Endodermal cell (in vitro differentiated cells): ENCODE measurements around the gene DACH1. TPM values are rescaled to one million over a fixed set of nuclear protein-coding genes. Genes with fewer than 3 reads are reported as not detected.

ENCODE experiments used
- DNase-seq: peaks from one replicate; pipeline ENCODE4 v3.0.0-alpha.2; 2017
- H3K27ac ChIP-seq: 2 replicates; pipeline ENCODE4 v1.5.1; 2013; ENCODE audit warnings: mild to moderate bottlenecking, low read depth, low read length, moderate library complexity
- H3K27me3 ChIP-seq: 2 replicates; pipeline ENCODE4 v1.6.1; 2013; ENCODE audit warnings: mild to moderate bottlenecking, low read length, moderate library complexity; ENCODE audit not compliant: insufficient read depth, control insufficient read depth, poor library complexity, severe bottlenecking
- H3K36me3 ChIP-seq: 2 replicates; pipeline ENCODE4 v1.7.0; 2013; ENCODE audit warnings: mild to moderate bottlenecking, low read length, moderate library complexity; ENCODE audit not compliant: control insufficient read depth, insufficient read depth
- H3K4me1 ChIP-seq: one replicate; pipeline ENCODE4 v1.7.0; 2013; ENCODE audit warnings: low read length; ENCODE audit not compliant: control insufficient read depth, insufficient read depth
- H3K4me3 ChIP-seq: 2 replicates; pipeline ENCODE4 v1.5.1; 2013; ENCODE audit warnings: mild to moderate bottlenecking, low read length, moderate library complexity
- H3K9ac ChIP-seq: 2 replicates; pipeline ENCODE4 v1.6.1; 2013; ENCODE audit warnings: mild to moderate bottlenecking, low read length, moderate library complexity; ENCODE audit not compliant: poor library complexity, severe bottlenecking; ENCODE audit errors: extremely low read depth
- H3K9me3 ChIP-seq: 2 replicates; pipeline ENCODE4 v1.6.1; 2013; ENCODE audit warnings: mild to moderate bottlenecking, low read length, moderate library complexity; ENCODE audit not compliant: control insufficient read depth
- H3K27ac Mint-ChIP-seq: 2 replicates; pipeline ENCODE4 v1.8.0; 2020; ENCODE audit warnings: mixed read lengths
- H3K27me3 Mint-ChIP-seq: 2 replicates; pipeline ENCODE4 v1.8.0; 2021; ENCODE audit warnings: mild to moderate bottlenecking, mixed read lengths; ENCODE audit not compliant: insufficient read depth
- H3K36me3 Mint-ChIP-seq: 2 replicates; pipeline ENCODE4 v1.8.0; 2020; ENCODE audit warnings: low read depth, mixed read lengths
- H3K4me1 Mint-ChIP-seq: 2 replicates; pipeline ENCODE4 v1.8.0; 2020; ENCODE audit warnings: mixed read lengths
- H3K4me3 Mint-ChIP-seq: 2 replicates; pipeline ENCODE4 v1.8.0; 2020; ENCODE audit warnings: mild to moderate bottlenecking, moderate library complexity, mixed read lengths
- H3K9me3 Mint-ChIP-seq: 2 replicates; pipeline ENCODE4 v1.8.0; 2020; ENCODE audit warnings: mild to moderate bottlenecking, mixed read lengths
- CTCF ChIP-seq: fragments of 200-600 bp; sonication (generic); conservative IDR thresholded peaks from 2 replicates; pipeline ENCODE4 v1.5.0; 2021; ENCODE audit warnings: antibody characterized with exemption, mild to moderate bottlenecking
- WGBS, 2 experiments: methylation state at CpG; one replicate each; pipeline versions ENCODE4 v1.1.5 to v1.1.7; 2013; ENCODE audit warnings: missing lambda C conversion rate in 2 of 2, mixed read lengths in 1 of 2; ENCODE audit not compliant: insufficient coverage in 1 of 2, insufficient read length in 1 of 2; 5-methylcytosine and 5-hydroxymethylcytosine counted together
- total RNA-seq, 2 donors: library from RNA; stranded (reverse); fragmentation: NEBNext Ultra II Directional in 1 of 2; extraction: Animal tissue kit (Norgen Biotek cat#: 25700) in 1 of 2; gene quantifications; 2 replicates in 1 of 2; 3 replicates in 1 of 2; pipeline ENCODE4 v1.2.1, GENCODE V29; 2021

DACH1 gene
- total RNA-seq, 2 donors from 2014 or later = 0.81 to 1.2 TPM

- no peak overlapping the region for H3K4me3 ChIP-seq
- no peaks in the 10 kb centered on the region for H3K4me1 ChIP-seq
- TF ChIP-seq CTCF = no peak
- Mint-ChIP-seq H3K27me3 (no peaks in the 10 kb centered on the region), H3K9me3 (no peaks in the 10 kb centered on the region), H3K4me1 (no peaks in the 10 kb centered on the region), H3K4me3 (no peak overlapping the region), H3K27ac (no peak overlapping the region), H3K36me3 (no peaks in the 10 kb centered on the region)
- H3K27me3 ChIP-seq = no peaks in the 10 kb centered on the region
- no peak for DNase-seq
- 88 to 96% methylated on average over 1 to 4 of the region's 4 CpGs for WGBS, 2 experiments
- no peaks in the 10 kb centered on the region for H3K36me3 ChIP-seq
- H3K9ac ChIP-seq = no peak overlapping the region
- no peaks in the 10 kb centered on the region for H3K9me3 ChIP-seq
- H3K27ac ChIP-seq = no peak overlapping the region
These were observed 436.3 kb downstream of the DACH1 start for GRCh38 chr13:71430681-71431080.

- H3K27me3 ChIP-seq = no peaks in the 10 kb centered on the region
- H3K9me3 ChIP-seq = no peaks in the 10 kb centered on the region
- H3K9ac ChIP-seq = no peak overlapping the region
- TF ChIP-seq CTCF = no peak
- H3K9me3 Mint-ChIP-seq = no peaks in the 10 kb centered on the region
- H3K27ac ChIP-seq = no peak overlapping the region
- H3K4me1 ChIP-seq = no peaks in the 10 kb centered on the region
- no peaks in the 10 kb centered on the region for H3K36me3 ChIP-seq
- H3K27me3 Mint-ChIP-seq = no peaks in the 10 kb centered on the region
- H3K27ac Mint-ChIP-seq = no peak overlapping the region
- DNase-seq = no peak
- H3K4me3 ChIP-seq = no peak overlapping the region
- no peaks in the 10 kb centered on the region for H3K36me3 Mint-ChIP-seq
- no peak overlapping the region for H3K4me3 Mint-ChIP-seq
- no peaks in the 10 kb centered on the region for H3K4me1 Mint-ChIP-seq
These were observed 449.8 kb downstream of the DACH1 start for GRCh38 chr13:71417205-71417604.

DNA sequence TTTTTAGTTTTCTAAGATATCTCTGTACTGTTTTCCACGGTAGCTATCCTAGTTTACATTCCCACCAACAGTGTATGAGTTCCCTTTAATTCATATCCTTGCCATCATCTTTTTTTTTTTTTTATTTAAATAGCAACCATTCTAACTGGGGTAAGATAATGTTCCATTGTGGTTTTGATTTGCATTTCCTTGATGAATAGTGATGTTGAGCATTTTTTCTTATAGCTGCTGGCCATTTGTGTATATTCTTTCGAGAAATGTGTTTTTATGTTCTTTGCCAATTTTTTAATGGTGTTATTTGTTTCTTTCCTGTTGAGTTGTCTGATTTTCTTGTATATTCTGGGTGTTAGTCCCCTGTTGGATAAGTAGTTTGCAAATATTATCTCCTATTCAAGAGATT, 454.8 kb downstream of the DACH1 start:
- Mint-ChIP-seq H3K4me3 (no peak overlapping the region), H3K27ac (no peak overlapping the region), H3K9me3 (no peaks in the 10 kb centered on the region), H3K4me1 (no peaks in the 10 kb centered on the region), H3K36me3 (no peaks in the 10 kb centered on the region), H3K27me3 (no peaks in the 10 kb centered on the region)
- Histone ChIP-seq H3K9me3 (no peaks in the 10 kb centered on the region), H3K4me3 (no peak overlapping the region), H3K9ac (no peak overlapping the region), H3K36me3 (no peaks in the 10 kb centered on the region), H3K27me3 (no peaks in the 10 kb centered on the region), H3K4me1 (no peaks in the 10 kb centered on the region), H3K27ac (no peak overlapping the region)
- TF ChIP-seq CTCF = no peak
- WGBS, 2 experiments = 95% methylated on average over 2 of the region's 2 CpGs; no CpG with 5 or more reads in 1 of the 2 experiments
- no peak for DNase-seq
